ENCODE measurements around the gene ITGAE.

ITGAE gene

DNA sequence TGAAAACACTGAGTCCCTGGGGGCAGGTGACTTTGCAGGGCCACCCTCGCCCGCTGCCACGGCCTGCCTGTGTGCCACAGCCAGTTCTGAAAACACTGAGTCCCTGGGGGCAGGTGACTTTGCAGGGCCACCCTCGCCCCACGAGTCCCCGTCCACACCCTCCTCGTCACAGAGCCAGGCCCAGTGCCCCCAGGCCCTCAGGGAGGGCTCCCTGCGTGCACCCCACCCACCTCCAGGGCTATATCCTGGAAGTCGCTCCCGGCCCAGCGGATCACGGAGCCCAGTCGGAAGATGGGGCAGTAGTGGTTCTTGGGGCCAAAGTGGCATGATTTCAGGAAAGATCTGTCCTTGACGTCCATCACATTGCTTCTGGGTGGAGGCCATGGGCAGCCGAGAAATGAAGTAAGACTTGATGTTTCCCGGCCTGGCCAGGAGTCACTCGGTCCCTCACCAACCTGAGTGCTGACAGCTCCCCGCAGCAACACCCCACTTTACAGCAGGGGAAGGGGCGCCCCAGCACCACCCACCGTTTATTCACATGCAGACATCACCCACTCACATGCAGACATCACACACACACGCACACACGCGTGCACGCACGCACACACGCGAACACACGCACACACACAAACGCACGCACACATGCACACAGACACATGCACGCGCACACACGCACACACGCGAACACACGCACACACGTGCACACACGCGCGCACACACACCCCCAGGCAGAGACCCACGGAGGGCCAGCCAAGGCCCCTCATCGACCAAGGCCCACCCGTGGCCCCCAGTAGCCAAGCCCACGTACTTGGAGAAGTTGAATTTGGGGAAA is 111.5 kb downstream of the ITGAE start:
- no peak for DNase-seq

- DNase-seq: no peak
Observed at GRCh38 chr17:3688852-3689261, 112.1 kb downstream of the ITGAE start.

DNA sequence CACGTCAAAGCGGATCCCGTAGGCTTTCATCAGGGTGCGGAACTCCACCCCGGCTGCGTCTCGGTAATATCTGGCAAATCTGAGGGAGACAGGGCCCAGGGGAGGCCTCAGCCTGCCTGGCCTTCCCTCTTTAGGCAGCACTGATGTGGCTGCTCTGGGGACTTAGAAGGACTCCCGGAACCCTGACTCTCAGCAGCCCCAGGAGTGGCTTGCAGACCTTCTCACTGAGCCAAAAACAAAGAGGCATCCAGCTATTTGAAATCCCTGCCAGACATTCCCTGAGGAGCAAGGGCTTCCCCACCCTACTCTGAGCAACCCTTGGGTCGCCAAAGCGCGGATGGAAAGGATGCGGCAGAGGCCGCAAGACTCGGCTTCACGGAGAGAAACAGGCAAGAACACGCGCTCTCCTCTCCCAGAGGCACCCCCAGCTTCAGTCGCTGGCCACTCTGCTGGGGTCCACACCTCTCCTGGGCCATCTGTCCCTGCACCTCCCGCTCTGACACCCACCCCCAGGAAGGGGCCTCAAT is 112.9 kb downstream of the ITGAE start:
- no peak for DNase-seq

- no peak for DNase-seq
Observed at GRCh38 chr17:3685174-3685573, 115.8 kb downstream of the ITGAE start.

DNA sequence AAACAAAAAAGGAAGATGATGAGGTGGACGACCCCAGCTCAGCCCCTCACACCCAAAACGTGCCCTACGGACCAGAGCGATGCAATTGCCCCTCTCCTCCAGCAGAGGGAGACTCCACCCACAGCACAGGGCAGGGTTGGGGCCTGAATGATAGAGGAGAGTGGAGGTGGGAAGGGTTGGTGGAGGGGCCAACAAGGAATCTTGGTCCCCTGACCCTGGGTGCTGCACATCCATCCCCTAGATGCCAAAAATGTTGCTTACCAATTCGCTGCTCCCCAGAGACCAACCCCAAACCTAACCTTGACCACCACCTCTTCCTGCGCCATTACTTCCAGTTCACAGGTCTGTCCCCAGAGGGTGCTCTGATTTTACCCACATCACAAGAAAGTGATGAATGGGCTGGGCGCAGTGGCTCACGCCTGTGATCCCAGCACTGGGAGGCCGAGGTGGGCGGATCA is 117.9 kb downstream of the ITGAE start:
- peak; percentile 7 for DNase-seq

- no peak for DNase-seq
Observed at GRCh38 chr17:3682033-3682432, 119.0 kb downstream of the ITGAE start.

DNA sequence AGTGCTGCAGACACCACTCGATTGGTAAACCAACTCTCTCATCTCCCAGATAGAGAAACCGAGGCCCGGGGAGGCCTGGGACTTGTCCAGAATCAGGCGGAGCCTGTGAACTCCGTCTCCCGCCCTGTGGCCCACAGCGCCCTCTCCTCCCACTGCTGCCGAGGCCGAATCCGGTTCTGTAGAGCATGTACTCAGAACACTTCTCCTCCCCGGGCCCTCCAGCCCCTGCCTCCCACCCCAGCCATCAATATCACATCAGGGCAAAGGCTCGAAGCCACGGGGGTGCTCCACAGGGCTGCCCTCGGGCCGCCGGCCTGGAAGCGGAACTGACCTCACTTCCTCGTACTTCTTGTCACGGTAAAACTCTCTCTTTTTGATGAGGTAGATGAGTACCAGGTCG is 119.4 kb downstream of the ITGAE start:
- no peak for DNase-seq

DNA sequence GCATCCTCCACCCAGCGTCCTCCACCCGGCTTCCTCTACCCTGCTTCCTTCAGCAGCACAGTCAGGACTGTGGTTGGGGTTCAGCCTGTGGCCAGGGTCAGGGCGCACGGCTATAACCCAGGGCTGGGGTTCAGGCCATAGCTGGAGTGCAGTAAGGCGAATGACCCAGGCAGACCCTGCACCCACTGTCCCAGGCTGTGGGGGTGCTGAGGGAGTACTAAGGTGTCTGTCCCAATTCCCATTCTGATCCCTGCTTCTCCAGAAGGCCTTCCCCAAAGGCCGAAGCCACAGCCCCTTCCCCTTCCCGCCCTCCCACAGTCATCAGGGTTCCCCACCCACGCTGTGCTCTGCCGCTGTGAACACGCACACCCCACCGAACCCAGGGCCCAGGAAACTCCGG is 119.9 kb downstream of the ITGAE start:
- no peak for DNase-seq

DNA sequence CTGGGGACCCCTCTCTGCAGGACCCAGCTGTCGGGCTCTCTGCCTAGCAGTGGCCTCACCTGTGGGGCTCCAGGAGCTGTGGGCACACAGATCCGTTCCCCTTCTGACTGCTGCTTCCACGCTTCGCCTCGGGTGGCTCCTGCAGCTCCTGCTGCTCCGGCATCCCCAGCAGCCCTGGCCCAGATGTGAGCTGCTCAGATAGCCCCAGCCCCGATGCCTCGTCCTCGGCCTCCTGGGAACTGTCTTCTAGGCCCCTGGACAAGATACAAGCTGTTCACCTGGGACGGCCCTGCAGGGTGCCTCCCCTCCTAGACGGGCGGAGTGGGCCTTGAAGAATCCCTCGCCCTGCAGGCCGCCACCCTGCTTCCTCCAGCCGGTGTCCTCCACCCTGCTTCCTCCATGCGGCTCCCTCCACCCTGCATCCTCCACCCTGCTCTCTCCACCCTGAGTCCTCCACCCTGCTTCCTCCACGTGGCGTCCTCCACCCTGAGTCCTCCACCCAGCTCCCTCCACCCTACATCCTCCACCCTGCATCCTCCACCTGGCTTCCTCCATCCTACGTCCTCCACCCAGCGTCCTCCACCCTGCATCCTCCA is 121.4 kb downstream of the ITGAE start:
- no peak for DNase-seq

DNA sequence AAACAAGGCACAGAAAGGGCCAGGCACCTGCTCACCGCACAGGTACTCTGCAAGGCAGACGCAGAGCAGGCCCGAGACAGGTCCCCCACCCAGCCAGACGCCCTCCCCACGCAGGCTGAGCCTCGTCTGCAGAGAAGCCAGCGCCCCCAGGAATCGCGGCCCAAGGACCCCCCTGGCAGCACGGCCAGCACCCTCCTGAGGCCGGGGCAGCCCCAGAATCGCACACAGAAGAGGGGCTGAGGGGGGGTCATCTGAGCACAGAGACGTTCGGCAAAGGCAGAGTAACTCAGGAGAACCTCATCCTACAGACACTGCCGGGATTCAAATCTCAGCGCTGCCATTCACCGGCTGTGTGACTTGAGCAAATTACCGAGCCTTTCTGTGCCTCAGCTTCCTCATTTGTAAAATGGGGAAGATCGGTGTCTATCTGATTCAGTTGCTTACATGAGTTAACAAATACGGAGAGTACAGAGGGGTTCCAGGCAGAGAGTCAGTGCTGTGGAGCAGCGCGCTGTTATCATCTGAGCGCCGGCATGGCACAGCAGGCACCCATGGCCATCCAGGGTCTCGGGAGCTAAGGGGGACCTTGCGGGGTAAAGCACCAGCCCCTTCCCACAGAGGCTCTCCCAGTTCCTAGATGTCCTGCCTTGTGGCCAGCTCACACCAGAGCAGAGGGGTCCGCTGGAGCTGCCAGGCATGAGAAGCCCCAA is 122.0 kb downstream of the ITGAE start:
- no peak for DNase-seq

DNA sequence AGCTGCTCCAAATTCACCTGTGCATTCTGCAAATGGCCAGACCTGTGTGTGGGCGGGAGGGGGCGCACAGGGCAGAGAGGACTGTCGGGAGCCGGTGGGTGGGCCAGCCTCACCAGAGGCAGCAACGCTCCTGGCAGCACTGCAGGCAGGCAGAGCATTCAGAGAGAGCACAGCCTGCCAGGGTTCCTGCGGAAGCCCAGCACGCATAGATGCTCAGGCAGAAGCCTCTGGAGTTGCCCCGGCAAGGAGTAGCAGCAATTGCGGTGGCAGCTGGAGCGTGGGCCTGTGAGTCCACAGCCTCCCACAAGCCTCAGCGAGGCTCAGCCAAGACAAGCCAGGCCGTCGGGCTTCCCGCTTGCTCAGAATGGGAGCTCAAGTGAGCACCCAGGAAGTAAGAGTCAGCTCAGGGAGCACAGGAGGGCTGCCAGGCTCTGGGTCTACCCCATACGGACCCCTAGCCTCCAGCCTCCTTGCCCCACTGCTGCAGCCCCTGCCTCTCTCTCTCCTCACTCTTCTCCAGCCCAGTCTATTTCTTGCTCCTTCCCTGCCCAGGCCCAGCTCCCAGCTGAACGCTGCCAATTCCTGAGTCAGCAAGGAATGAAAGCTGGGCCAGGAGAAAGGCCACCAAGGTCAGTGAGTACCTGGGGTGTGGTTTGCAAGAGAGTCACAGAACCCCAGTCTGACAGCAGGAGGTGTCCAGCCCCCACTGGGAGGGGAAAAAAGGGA is 122.7 kb downstream of the ITGAE start:
- DNase-seq: no peak

DNA sequence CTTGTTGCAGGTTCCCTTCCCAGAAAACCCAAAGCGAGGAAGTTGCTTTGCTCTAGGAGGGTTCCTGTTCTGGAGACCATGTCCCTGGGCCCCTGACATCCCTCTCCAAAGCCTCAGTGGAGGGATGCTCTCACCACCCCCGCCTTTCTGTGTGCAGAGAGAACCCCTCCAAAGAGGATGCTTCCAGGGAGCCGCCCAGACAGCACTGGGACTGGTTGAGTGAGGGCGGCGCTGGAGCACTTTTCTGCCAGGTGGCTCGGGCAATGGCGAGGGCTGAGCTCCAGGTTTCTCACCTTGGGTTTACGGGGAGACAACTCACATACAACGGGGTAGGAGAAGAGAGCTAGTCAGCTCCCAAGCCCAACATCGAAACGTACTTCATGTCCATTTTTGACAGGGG is 125.1 kb downstream of the ITGAE start:
- no peak for DNase-seq

- no peak for DNase-seq
Observed at GRCh38 chr17:3672571-3672970, 128.4 kb downstream of the ITGAE start.

GRCh38 chr17:3669548-3669947 is 131.4 kb downstream of the ITGAE start:
- no peak for DNase-seq

DNA sequence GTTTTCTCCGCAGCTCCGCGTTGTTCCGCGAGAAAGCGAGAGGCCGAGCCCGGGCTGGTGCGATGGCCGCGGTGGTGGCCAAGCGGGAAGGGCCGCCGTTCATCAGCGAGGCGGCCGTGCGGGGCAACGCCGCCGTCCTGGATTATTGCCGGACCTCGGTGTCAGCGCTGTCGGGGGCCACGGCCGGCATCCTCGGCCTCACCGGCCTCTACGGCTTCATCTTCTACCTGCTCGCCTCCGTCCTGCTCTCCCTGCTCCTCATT is 132.0 kb downstream of the ITGAE start:
- DNase-seq: no peak

DNA sequence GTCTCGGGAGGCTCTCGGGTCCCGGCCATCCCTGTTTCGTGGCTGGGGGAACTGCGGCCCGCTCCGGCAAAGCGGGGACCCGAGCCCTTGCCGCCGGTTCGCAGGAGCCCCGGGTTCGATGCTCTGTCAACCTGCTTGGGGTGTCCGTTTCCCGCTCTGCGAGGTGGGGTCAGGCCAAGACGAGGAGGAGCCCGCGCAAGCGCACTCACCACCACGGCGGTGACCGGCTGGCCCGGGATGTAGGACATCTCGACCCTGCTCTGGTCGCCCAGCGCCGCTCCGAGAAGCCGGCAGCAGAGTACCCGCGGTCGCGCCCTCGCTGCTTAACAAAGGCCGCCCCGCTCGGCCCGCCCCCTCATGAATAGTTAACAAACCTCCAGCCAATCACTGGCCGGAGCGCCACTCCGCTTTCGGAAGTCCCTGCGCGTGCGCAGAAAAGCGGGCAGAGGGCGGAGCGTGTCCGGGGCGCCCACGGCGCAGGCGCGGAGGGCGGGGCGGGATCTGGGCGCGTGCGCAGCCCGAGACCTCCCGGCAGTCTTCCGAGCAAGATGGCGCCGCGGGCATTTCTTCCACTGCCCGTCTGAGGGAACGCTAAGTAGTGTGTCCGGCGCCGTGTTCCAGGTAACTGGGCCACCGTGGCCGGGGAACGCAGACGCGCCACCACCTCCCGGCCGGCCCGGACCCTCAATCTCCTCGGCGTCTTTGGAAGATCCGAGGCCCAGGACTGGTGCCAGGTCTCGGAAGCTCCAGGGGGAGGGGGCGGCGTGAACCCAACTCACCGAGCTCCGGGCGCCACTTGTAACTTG is 132.5 kb downstream of the ITGAE start, which contains the start of the genes EMC6 and TAX1BP3:
TSS of gene EMC6 (plus strand) at position 534 of the 806 bp plus-strand sequence. CDS start 335 bp downstream, outside the sequence.
TSS of gene TAX1BP3 (minus strand) at position 300 of the 806 bp plus-strand sequence. CDS start at position 248, 52 bp downstream.
- DNase-seq: peak; percentile 89

- peak; percentile 22 for DNase-seq
Observed at GRCh38 chr17:3667366-3668278, 133.4 kb downstream of the ITGAE start.

DNA sequence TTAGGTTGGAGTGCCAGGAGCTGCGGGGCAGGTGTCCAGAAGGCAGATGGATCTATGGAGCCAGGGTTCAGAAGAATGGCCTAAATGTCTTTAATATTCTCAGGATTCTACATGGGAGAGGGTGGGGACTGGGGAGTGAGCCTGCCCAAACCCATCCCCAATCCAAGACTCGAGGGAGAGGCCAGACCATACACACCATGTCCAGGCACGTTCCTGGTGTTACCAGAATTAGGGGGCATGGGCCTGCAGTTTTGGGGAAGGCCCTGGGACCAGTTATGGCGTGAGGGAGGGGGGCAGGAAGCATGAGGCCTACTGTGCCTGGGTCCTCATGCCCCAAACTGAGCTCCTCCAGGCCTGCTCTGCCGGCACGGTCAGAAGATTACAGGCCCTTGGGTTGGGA is 134.5 kb downstream of the ITGAE start:
- no peak for DNase-seq

- no peak for DNase-seq
Observed at GRCh38 chr17:3665834-3666233, 135.2 kb downstream of the ITGAE start.
